ENCODE measurements around the gene LURAP1L.
A peak's percentile ranks its signal among the peaks of the same experiment; 100 is the strongest.

The LURAP1L gene, protein sequence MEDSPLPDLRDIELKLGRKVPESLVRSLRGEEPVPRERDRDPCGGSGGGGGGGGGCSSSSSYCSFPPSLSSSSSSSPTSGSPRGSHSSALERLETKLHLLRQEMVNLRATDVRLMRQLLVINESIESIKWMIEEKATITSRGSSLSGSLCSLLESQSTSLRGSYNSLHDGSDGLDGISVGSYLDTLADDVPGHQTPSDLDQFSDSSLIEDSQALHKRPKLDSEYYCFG

GRCh38 chr9:12774861-12775678 is at the start of gene LURAP1L:
Gene LURAP1L (plus strand): TSS chr9:12775020. CDS start chr9:12775716, 696 bp downstream.
- peak; percentile 71 for DNase-seq

DNA sequence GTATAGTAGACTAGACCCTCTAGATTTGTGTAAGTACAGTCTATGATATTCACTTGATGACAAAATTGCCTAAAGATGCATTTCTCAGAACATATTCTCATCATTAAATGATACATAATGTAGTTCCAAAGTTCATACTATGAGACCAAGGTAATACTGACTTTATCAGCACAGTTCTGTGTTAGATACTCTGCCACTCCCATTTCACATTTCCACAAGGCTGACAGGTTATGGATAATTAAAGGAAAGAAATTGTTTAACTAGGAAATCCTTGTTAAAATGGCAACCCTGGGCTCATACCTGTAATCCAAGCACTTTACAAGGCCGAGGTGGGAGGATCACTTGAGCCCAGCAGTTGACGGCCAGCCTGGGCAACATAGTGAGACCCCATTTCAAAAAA is 48.0 kb upstream of the LURAP1L start:
- DNase-seq, result no peak

DNA sequence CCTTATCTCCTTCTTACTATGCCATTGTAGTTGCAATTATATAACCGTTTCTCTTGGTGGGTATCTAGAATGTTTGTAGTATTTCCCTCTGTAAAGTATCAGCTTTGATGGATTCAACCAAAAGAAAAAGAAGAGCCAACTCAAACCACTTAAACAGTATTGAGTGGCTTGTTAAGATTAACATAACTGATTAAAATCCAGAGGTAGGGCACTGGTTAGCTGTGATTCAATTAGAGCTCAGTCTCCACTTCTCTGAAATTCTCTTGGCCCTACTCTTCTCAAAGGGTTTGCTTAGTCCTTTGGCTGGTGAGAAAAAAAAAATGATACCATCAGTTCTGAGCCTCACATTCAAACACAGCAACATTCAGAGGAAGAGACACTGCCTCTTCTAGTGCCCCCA is 44.6 kb upstream of the LURAP1L start:
- no peak for DNase-seq

- no peak for DNase-seq
Measured at GRCh38 chr9:12730927-12731326, 43.9 kb upstream of the LURAP1L start.

- DNase-seq, result no peak
Measured at GRCh38 chr9:12732971-12733370, 41.8 kb upstream of the LURAP1L start.

- DNase-seq, result no peak
Measured at GRCh38 chr9:12735665-12736064, 39.2 kb upstream of the LURAP1L start.

- no peak for DNase-seq
Measured at GRCh38 chr9:12737871-12738270, 36.9 kb upstream of the LURAP1L start.

DNA sequence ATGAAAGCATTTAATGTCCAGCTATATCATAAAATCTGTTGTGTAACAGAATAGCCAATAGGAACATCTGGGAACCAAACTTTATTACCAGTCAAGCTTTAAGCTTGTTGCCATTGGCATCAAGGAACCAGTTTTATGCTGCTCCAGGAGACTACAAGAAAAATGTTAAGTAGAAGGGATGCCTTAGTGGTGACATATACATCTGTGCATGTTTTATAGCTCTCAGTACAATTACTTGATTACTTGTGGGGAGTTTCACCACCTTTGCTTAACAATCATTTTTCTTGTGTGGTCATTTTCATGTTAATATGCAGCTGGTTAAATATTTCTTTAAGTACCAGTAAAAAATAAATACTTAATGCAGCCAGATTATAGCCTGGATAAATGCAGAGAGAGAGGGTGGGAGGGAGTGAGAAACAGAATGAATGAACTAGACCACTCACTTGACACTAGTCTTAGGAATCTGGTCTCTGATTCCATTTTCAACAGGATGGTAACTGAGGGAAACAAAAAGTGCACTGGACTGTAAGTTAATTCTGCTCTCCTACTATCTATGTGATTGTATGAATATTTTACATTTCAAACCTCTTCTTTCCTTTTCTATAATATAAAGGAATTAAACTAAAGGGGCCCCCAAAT is 35.7 kb upstream of the LURAP1L start:
- no peak for DNase-seq

- DNase-seq, result no peak
Measured at GRCh38 chr9:12740845-12741244, 34.0 kb upstream of the LURAP1L start.

- DNase-seq, result no peak
Measured at GRCh38 chr9:12748016-12748415, 26.8 kb upstream of the LURAP1L start.

GRCh38 chr9:12748954-12749353 is 25.9 kb upstream of the LURAP1L start:
- DNase-seq, result no peak

- peak; percentile 37 for DNase-seq
Measured at GRCh38 chr9:12753931-12754330, 20.9 kb upstream of the LURAP1L start.

DNA sequence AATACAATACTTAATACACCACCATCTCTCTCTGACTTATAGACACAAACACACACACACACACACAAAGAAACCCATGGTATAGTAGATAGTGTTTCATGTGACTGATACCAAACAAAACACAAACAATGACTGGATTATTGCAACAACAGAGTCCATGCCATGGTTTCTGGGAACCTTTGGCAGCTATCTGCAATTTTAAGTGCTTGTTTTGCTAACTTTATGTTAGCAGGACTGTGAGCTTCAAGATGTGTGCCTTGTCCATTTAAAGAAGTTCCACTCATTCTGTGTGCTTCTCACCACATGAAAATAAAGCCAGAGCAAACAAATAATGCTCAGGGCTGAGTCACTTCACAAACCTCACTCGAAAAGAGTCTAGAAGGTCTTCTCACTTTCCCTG is 15.1 kb upstream of the LURAP1L start:
- no peak for DNase-seq

DNA sequence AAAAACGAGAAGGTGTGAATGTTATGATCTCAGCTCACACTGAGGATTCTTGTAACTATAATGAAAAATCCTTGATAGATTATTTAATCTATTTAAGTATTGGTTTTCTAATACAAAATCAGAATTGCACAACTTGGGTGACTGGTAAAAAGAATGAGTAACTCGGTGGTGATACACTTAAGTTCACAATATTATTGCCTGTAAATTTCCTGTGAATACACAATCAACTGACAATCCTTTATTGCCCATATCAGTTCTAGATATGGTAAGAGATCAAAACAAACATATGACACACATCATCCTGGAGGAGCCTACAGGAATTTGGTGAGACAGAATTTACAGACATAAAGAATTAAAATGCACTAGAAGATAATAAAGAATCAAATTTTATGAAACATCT is 14.1 kb upstream of the LURAP1L start:
- no peak for DNase-seq

DNA sequence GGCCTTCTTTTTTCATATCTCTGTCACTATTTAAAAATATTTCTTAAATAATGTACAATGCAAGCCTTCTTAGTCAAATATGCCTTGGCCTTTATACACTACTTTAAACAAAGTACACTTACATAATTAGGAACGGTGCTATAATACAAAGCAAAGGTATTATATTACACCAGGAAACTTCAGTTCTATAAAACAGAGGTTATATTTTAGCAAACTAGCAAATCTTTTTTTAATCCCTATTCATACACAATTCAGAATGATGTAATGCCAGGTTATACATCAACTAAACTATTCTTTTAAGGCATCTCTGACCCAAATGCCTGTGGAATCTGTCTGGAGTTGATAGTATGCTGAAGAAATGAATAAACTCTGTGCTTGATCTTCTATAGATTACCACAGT is 10.7 kb upstream of the LURAP1L start:
- DNase-seq, result no peak

DNA sequence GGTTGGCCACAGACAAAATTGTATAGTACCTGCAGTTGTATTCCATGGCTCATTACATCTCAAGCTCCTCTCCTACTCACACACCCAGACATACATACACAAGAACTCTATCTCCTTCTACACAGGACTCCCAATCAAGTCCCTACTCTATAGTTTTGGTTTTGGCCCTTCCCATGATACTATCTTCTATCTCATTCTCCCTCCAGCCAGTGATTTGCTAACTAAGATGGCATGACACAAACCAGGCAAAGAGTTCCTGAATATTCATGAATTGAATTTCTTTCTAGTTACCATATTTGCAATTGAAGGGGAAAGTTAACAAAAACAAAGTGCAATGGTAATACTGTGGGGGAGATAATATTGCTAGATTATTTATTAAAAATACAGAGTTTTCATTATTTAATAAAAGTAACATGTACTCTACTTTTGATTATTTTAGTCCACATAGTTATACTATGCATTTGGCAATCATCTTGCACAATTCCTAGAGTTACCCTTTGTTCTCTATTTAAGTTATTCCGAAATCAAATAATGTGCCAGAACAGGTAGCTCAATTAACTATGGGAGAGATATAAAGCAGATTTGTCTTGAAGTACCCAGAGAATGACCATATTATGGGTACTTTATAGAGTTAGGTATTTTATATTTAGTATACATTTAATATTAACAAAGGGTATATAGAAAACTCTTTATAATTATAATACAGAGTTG is 9.6 kb upstream of the LURAP1L start:
- no peak for DNase-seq

DNA sequence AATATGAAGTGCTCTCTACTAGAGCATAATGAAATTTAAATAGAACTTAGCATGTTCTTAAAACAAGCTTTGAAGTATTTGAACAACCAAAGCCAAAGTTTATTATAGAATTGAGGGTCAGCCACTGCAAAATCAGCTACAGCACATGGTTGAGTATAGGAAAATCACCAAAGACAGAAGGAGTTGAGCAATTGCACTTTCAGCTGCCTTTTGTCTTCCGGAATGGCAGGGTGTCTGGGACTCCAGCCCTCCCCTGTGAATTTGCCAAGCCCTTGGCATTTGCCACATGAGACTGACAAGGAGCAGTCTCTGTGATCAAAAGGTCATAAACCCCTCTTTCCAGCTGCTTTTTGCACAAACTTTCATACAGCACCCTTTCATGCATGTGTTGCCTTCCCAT is 8.5 kb upstream of the LURAP1L start:
- no peak for DNase-seq

GRCh38 chr9:12770261-12770660 is 4.6 kb upstream of the LURAP1L start:
- no peak for DNase-seq

- DNase-seq, result peak; percentile 76
Measured at GRCh38 chr9:12771891-12772290, 2.9 kb upstream of the LURAP1L start.

GRCh38 chr9:12773562-12773961 is 1.3 kb upstream of the LURAP1L start:
- DNase-seq, result no peak

GRCh38 chr9:12775679-12776512 is 1.1 kb downstream of the LURAP1L start:
- DNase-seq, result peak; percentile 90

DNA sequence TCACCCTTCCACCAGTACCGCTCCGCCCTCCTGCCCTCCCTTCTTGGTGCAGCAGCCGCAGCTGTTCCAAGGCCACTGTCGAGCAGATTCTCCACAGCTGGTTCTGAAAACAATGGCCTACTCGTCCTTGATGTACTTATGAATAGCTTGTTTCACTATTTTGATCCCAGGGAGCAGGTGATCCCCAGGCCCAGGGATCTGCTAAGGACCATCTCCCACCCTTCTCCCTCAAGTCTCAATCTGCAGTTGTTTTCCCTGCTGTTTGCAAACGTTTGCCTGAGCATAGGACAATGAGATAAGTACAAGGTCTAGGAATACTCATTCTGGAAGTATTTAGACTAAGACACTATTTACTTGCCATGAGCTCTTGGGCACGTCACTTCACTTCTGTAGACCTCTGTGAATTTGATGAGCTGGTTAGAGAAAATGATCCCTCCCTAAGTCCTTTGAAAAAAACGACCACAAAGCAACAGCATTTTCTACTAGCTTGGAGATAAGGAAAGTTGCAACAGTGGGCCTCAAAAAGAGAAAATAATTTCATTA is 1.8 kb downstream of the LURAP1L start:
- peak; percentile 79 for DNase-seq
